Trophoblast cell (in vitro differentiated cells and primary cell): Measurements from ENCODE around the gene PDE6A.

Experiments used
- DNase-seq, 2 donors: peaks; one replicate each; pipeline ENCODE4 v3.0.0-alpha.2; 2016
- H2AFZ ChIP-seq: 2 replicates; pipeline ENCODE4 v1.6.1; 2013; ENCODE audit warnings: low read length, moderate library complexity, mild to moderate bottlenecking; ENCODE audit not compliant: insufficient read depth, poor library complexity
- H2AK5ac ChIP-seq: 2 replicates; pipeline ENCODE4 v1.6.1; 2013; ENCODE audit warnings: mild to moderate bottlenecking, low read length
- H2BK120ac ChIP-seq: 2 replicates; pipeline ENCODE4 v1.6.1; 2013; ENCODE audit warnings: low read length, mild to moderate bottlenecking, moderate library complexity; ENCODE audit not compliant: insufficient read depth, poor library complexity
- H2BK12ac ChIP-seq: 2 replicates; pipeline ENCODE4 v1.6.1; 2013; ENCODE audit warnings: mild to moderate bottlenecking, low read length, moderate library complexity
- H2BK5ac ChIP-seq: 2 replicates; pipeline ENCODE4 v1.6.1; 2013; ENCODE audit warnings: low read length, low read depth, moderate library complexity, mild to moderate bottlenecking; ENCODE audit not compliant: poor library complexity
- H3K14ac ChIP-seq: 2 replicates; pipeline ENCODE4 v1.6.1; 2013; ENCODE audit warnings: mild to moderate bottlenecking, low read length
- H3K18ac ChIP-seq: 2 replicates; pipeline ENCODE4 v1.6.1; 2013; ENCODE audit warnings: mild to moderate bottlenecking, low read length
- H3K23ac ChIP-seq: 2 replicates; pipeline ENCODE4 v1.6.1; 2013; ENCODE audit warnings: low read length
- H3K27ac ChIP-seq: 2 replicates; pipeline ENCODE4 v1.5.1; 2013; ENCODE audit warnings: low read depth, mild to moderate bottlenecking, inconsistent platforms, low read length, moderate library complexity
- H3K27me3 ChIP-seq: 2 replicates; pipeline ENCODE4 v1.6.1; 2013; ENCODE audit warnings: inconsistent platforms, mild to moderate bottlenecking, low read length, moderate library complexity; ENCODE audit not compliant: insufficient read depth
- H3K36me3 ChIP-seq, 2 experiments: 1 replicate in 1 of 2; 2 replicates in 1 of 2; pipeline ENCODE4 v1.6.1; 2013; ENCODE audit warnings: low read length in 2 of 2, mild to moderate bottlenecking in 2 of 2, moderate library complexity in 1 of 2; ENCODE audit not compliant: insufficient read depth in 2 of 2, control insufficient read depth in 1 of 2
- H3K4ac ChIP-seq: 2 replicates; pipeline ENCODE4 v1.6.1; 2013; ENCODE audit warnings: low read depth, mild to moderate bottlenecking, low read length, moderate library complexity
- H3K4me1 ChIP-seq, 2 experiments: 1 replicate in 1 of 2; 2 replicates in 1 of 2; pipeline ENCODE4 v1.6.1; 2013; ENCODE audit warnings: low read length in 2 of 2, mild to moderate bottlenecking in 2 of 2, moderate library complexity in 1 of 2; ENCODE audit not compliant: insufficient read depth in 2 of 2, control insufficient read depth in 1 of 2
- H3K4me2 ChIP-seq: 2 replicates; pipeline ENCODE4 v1.6.1; 2013; ENCODE audit warnings: inconsistent platforms, mild to moderate bottlenecking, low read length, moderate library complexity
- H3K4me3 ChIP-seq: 2 replicates; pipeline ENCODE4 v1.5.1; 2013; ENCODE audit warnings: mild to moderate bottlenecking, low read depth, low read length, inconsistent platforms
- H3K79me1 ChIP-seq: one replicate; pipeline ENCODE4 v1.6.1; 2013; ENCODE audit warnings: low read length
- H3K79me2 ChIP-seq: 2 replicates; pipeline ENCODE4 v1.6.1; 2013; ENCODE audit warnings: low read length, mild to moderate bottlenecking; ENCODE audit not compliant: control insufficient read depth, insufficient read depth, poor library complexity
- H3K9ac ChIP-seq: 2 replicates; pipeline ENCODE4 v1.6.1; 2013; ENCODE audit warnings: mild to moderate bottlenecking, low read length
- H3K9me3 ChIP-seq: 2 replicates; pipeline ENCODE4 v1.6.1; 2013; ENCODE audit warnings: low read depth, mild to moderate bottlenecking, control low read depth, inconsistent platforms, low read length; ENCODE audit not compliant: insufficient read depth
- H4K12ac ChIP-seq: 2 replicates; pipeline ENCODE4 v1.6.1; 2013; ENCODE audit warnings: low read depth, mild to moderate bottlenecking, low read length, moderate library complexity
- H4K8ac ChIP-seq: 2 replicates; pipeline ENCODE4 v1.6.1; 2013; ENCODE audit warnings: low read depth, mild to moderate bottlenecking, low read length, moderate library complexity
- H4K91ac ChIP-seq: one replicate; pipeline ENCODE4 v1.6.1; 2013; ENCODE audit warnings: low read depth, mild to moderate bottlenecking, low read length, moderate library complexity
- WGBS: extraction: QIAGEN DNeasy Blood & Tissue Kit; methylation state at CpG from one replicate; pipeline ENCODE4 v1.1.7; 2013; ENCODE audit warnings: missing lambda C conversion rate; ENCODE audit not compliant: insufficient read length, insufficient coverage; ENCODE audit errors: extremely low coverage; 5-methylcytosine and 5-hydroxymethylcytosine counted together

PDE6A gene

DNA sequence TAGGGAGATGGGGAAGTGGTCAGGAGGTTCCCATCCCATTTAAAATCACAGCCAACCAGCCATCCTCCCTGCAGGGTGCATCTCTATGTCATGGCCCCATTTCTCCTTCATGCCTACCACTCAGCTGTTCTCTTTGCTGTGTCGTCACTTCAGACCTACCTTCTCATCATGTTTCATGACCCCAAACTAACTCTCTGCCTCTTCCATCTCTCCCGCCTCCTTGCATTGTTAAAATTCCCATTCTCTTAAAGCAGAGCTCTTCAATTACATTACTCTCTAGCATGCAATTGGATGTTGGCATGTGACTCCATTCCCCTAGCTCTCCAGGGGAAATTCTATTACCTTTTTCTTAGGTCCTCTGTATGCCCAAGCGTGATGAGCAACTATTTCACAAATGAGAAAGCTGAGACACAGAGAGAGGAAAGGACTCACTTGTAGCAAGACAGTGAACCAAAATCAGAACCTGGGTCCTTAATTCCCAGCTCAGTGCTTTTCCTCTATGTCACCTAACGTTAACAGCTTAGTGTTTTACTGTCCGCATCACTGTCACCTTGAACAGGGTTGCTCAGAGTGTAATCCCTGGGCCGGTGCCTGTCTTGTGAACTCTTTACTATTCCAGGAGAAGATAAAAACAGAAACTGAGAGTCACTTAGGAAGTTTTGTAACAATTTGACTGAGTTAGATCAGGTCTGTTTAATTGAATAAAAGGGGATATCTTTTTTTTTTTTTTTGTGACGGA, 28.1 kb downstream of the PDE6A start:
- Histone ChIP-seq H2BK120ac (no peak overlapping the region), H4K12ac (no peak overlapping the region), H3K27me3 (no peaks in the 10 kb centered on the region), H3K23ac (no peak overlapping the region), H3K18ac (no peak overlapping the region), H3K4me3 (no peak overlapping the region), H4K8ac (no peak overlapping the region), H2BK12ac (peak overlapping the region; percentile 65), H3K79me1 (peaks cover 12% of the 10 kb centered on the region), H3K9me3 (no peaks in the 10 kb centered on the region), H2BK5ac (peak overlapping the region; percentile 51), H3K79me2 (no peaks in the 10 kb centered on the region), H3K14ac (no peak overlapping the region), H3K27ac (peak overlapping the region; percentile 52), H3K4me2 (no peak overlapping the region), H4K91ac (peak overlapping the region; percentile 7), H3K9ac (no peak overlapping the region), H2AK5ac (no peak overlapping the region), H3K4me1 (peaks cover 16 to 17% of the 10 kb centered on the region in 2 experiments), H3K4ac (no peak overlapping the region), H2AFZ (no peak overlapping the region), H3K36me3 (no peaks in the 10 kb centered on the region)
- peak; percentile 39 to 41 for DNase-seq
- no CpG with 5 or more reads among the region's 7 CpGs for WGBS

DNA sequence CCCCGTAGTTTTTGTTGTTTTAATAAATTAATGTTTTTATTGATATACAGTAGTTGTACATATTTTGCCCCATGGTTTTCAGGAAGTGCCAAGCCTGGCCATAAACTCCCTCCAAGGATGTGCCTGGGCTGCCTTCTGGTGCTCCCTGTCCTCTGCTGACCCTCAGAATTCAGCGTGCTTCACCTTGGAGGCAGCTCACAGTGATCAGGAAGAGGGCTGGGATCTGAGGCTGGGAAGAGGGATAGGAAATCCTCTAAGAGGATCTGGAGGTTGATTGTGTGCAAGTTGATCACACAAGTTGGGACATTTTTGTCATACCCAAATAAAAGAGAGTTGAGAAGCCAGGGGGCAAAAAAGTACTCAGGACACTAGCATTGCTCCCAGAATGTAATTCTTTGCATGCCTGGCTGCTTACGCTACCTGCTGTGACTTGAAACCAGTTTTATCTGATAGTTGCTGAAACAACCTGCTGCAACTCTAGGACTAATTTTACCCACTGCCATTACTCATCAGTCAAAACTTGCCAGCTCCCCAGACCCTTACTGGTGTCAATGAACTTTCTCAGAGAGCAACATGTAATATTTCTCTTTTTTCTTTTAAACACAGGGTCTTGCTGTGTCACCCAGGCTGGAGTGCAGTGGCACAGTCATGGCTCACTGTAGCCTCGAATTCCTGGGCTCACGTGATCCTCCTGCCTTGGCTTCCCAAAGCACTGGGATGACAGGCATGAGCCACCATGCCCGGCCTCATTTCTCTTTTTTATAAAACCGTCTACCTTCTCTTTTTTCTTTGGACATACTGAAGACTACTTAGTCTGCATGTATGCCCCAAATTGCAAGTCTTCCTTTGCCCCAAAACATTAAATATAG, 29.0 kb downstream of the PDE6A start:
- no peak overlapping the region for H3K14ac ChIP-seq

DNA sequence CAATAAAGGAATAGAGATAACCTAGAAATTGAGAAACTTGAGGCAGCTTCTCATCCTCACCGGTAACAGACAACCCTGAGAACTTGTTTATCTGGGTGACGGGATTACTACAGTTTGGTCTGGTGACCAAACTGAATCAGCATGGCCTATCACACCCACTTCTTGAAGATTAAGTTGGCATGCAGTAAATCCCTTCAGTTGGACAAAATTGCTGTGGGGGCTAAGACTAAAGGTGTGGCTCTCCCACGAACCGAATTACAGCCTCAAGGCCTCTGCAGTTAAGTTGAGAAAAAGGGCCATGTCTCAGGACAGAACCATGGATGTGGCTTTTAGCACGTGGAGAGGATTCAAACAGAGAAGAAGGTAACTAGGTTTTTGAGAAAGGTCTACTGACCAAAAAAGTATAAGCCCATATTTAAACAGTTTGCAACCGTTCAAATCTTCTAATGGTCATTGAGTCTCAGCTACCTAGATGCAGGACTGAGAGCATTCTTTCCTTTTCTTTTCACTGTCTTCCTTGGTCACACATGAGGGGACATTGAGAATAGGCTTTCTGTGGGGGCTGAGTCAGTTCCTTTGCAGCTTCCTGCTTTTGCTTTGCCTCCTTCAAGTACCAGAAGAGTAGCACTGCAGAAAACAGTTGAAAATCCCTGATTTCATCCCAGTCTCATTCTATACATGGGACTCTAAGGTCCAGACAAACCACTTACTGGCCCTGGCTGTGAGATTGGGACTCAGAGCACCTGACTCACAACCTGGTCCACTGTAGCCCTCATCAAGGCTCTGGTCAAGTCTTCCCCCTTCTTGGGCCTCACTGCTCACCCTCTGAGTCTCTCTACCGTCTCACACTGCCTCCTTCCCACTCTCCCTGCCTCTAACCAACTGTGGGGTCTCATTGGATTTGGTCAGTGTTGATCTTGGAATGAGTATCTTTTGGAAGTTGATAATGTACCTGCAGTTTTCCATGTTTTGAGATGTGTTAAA, 30.9 kb downstream of the PDE6A start:
- Histone ChIP-seq H3K4me2 (no peak overlapping the region), H2AK5ac (peak overlapping the region; percentile 50), H3K23ac (no peak overlapping the region), H3K9ac (no peak overlapping the region), H3K4me3 (no peak overlapping the region), H3K79me1 (peaks cover 12% of the 10 kb centered on the region), H2BK120ac (peak overlapping the region; percentile 87), H3K79me2 (no peaks in the 10 kb centered on the region), H2BK5ac (no peak overlapping the region), H3K36me3 (no peaks in the 10 kb centered on the region), H2BK12ac (peak overlapping the region; percentile 93), H2AFZ (no peak overlapping the region), H3K27me3 (no peaks in the 10 kb centered on the region), H4K91ac (peak overlapping the region; percentile 33), H4K12ac (no peak overlapping the region), H3K18ac (no peak overlapping the region), H3K27ac (no peak overlapping the region), H3K4ac (no peak overlapping the region), H4K8ac (peak overlapping the region; percentile 35), H3K9me3 (no peaks in the 10 kb centered on the region), H3K14ac (peak overlapping the region; percentile 67), H3K4me1 (peaks cover 16 to 17% of the 10 kb centered on the region in 2 experiments)
- no peak for DNase-seq
- no CpG with 5 or more reads among the region's 7 CpGs for WGBS

More for the DNA sequence above, 29.0 kb downstream of the PDE6A start:
- Histone ChIP-seq H2BK5ac (no peak overlapping the region), H4K12ac (no peak overlapping the region), H3K23ac (no peak overlapping the region), H3K4ac (no peak overlapping the region), H3K4me2 (peak overlapping the region; percentile 3), H3K9me3 (no peaks in the 10 kb centered on the region), H3K27ac (peak overlapping the region; percentile 63), H3K27me3 (no peaks in the 10 kb centered on the region), H4K91ac (no peak overlapping the region), H3K18ac (no peak overlapping the region), H2AFZ (no peak overlapping the region), H3K4me1 (peaks cover 16 to 17% of the 10 kb centered on the region in 2 experiments), H3K79me1 (peaks cover 12% of the 10 kb centered on the region), H2AK5ac (no peak overlapping the region), H3K9ac (no peak overlapping the region), H3K79me2 (no peaks in the 10 kb centered on the region), H3K4me3 (no peak overlapping the region), H3K36me3 (no peaks in the 10 kb centered on the region), H4K8ac (no peak overlapping the region), H2BK120ac (no peak overlapping the region), H2BK12ac (no peak overlapping the region)
- DNase-seq = peak; percentile 95 to 97
- WGBS = no CpG with 5 or more reads among the region's 7 CpGs
